DND-41 (cell line): ENCODE results near the gene NRXN3.

Source experiments
- ATAC-seq: fragments of 200-7000 bp; cut with Tn5 transposase; 3 replicates; pipeline ENCODE4 v1.9.1; 2021; ENCODE audit warnings: low read depth; ENCODE audit not compliant: insufficient read depth
- DNase-seq: peaks from one replicate; pipeline ENCODE4 v3.0.0-alpha.2; 2020
- H2AFZ ChIP-seq: 2 replicates; pipeline ENCODE4 v1.6.0; 2012; ENCODE audit warnings: low read depth, low read length
- H3K27ac ChIP-seq: 2 replicates; pipeline ENCODE4 v1.5.1; 2012; ENCODE audit warnings: low read length, inconsistent platforms
- H3K27me3 ChIP-seq: fragments of 200-600 bp; sonication (generic); 2 replicates; pipeline ENCODE4 v1.6.0; 2012; ENCODE audit warnings: low read length, mild to moderate bottlenecking, inconsistent platforms; ENCODE audit not compliant: insufficient read depth, poor library complexity
- H3K36me3 ChIP-seq: 2 replicates; pipeline ENCODE4 v1.5.1; 2012; ENCODE audit warnings: low read length, inconsistent platforms; ENCODE audit not compliant: insufficient read depth
- H3K4me1 ChIP-seq: 2 replicates; pipeline ENCODE4 v1.5.1; 2012; ENCODE audit warnings: mild to moderate bottlenecking, low read length; ENCODE audit not compliant: insufficient read depth
- H3K4me2 ChIP-seq: 2 replicates; pipeline ENCODE4 v1.6.0; 2012; ENCODE audit warnings: mild to moderate bottlenecking, moderate library complexity, low read length, inconsistent platforms; ENCODE audit not compliant: insufficient read depth
- H3K4me3 ChIP-seq, 2 experiments: fragments of 200-600 bp in 1 of 2; shearing (Covaris generic) in 1 of 2; 2 replicates each; pipeline ENCODE4 v1.5.1; 2012 to 2016; ENCODE audit warnings: inconsistent platforms in 2 of 2, low read length in 2 of 2, mild to moderate bottlenecking in 2 of 2, low read depth in 1 of 2, moderate library complexity in 1 of 2
- H3K79me2 ChIP-seq: 2 replicates; pipeline ENCODE4 v1.6.0; 2012; ENCODE audit warnings: low read length, inconsistent platforms; ENCODE audit not compliant: insufficient read depth
- H3K9ac ChIP-seq: 2 replicates; pipeline ENCODE4 v1.6.0; 2012; ENCODE audit warnings: low read depth, mild to moderate bottlenecking, inconsistent platforms, low read length, moderate library complexity
- H3K9me3 ChIP-seq: 2 replicates; pipeline ENCODE4 v1.5.1; 2012; ENCODE audit warnings: low read length, moderate library complexity, mild to moderate bottlenecking, inconsistent platforms; ENCODE audit not compliant: insufficient read depth, severe bottlenecking
- H4K20me1 ChIP-seq: 2 replicates; pipeline ENCODE4 v1.6.0; 2012; ENCODE audit warnings: low read length; ENCODE audit not compliant: insufficient read depth
- CTCF ChIP-seq: IDR thresholded peaks from 2 replicates; pipeline ENCODE4 v1.5.1; 2012; ENCODE audit warnings: borderline replicate concordance, low read length, moderate library complexity, mild to moderate bottlenecking; ENCODE audit not compliant: poor library complexity, severe bottlenecking; ENCODE audit errors: extremely low read depth
- EZH2 ChIP-seq: IDR thresholded peaks from 3 replicates; pipeline ENCODE4 v1.6.1; 2012; ENCODE audit warnings: borderline replicate concordance, low read depth, mild to moderate bottlenecking, moderate library complexity, low read length, inconsistent platforms; ENCODE audit not compliant: severe bottlenecking

The NRXN3 gene

DNA sequence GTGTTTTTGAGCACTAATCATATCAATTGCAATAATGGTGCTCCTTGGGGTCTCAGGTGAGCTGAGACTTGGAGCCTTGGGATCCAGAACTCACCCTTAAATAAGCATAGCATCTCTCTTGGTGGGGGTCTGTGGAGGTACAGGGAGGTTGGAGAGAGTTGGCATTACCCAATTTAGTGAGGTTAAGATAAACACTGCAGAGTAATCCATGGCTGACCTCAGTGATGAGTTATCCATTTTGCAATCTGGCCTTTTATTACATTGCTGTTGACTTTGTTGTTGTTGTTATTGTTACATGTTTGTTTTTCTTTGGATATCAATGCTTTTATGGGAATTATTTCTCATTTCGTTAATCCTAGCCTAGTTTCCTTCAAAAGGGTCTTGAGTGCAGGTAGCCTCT lies 373.3 kb downstream of the NRXN3 start:
- Histone ChIP-seq H3K4me3 (no peak overlapping the region), H3K9ac (no peak overlapping the region), H4K20me1 (no peaks in the 10 kb centered on the region), H2AFZ (no peak overlapping the region), H3K4me1 (no peaks in the 10 kb centered on the region), H3K9me3 (no peaks in the 10 kb centered on the region), H3K4me2 (no peak overlapping the region), H3K36me3 (no peaks in the 10 kb centered on the region), H3K79me2 (no peaks in the 10 kb centered on the region), H3K27ac (no peak overlapping the region), H3K27me3 (no peaks in the 10 kb centered on the region)
- DNase-seq (no peak), ATAC-seq (no peak)
- no peak for TF ChIP-seq CTCF
- TF ChIP-seq EZH2, result no peak

GRCh38 chr14:78561074-78561473 lies 390.9 kb downstream of the NRXN3 start:
- no peaks in the 10 kb centered on the region for H3K79me2 ChIP-seq
- no peak overlapping the region for H3K4me2 ChIP-seq
- ATAC-seq, result no peak

GRCh38 chr14:78566026-78566858 lies 396.1 kb downstream of the NRXN3 start:
- no peak for TF ChIP-seq EZH2
- peak; percentile 76 for TF ChIP-seq CTCF
- H3K4me1 ChIP-seq, result no peaks in the 10 kb centered on the region
- no peak overlapping the region for H3K4me2 ChIP-seq
- DNase-seq, result peak; percentile 68
- no peaks in the 10 kb centered on the region for H3K36me3 ChIP-seq
- H4K20me1 ChIP-seq, result no peaks in the 10 kb centered on the region
- 0 out of 2 replicates have a peak overlapping the region, but pooled peaks have one; percentile 32 for H2AFZ ChIP-seq
- H3K9me3 ChIP-seq, result no peaks in the 10 kb centered on the region
- H3K9ac ChIP-seq, result no peak overlapping the region
- no peak overlapping the region for H3K4me3 ChIP-seq
- no peaks in the 10 kb centered on the region for H3K79me2 ChIP-seq
- peak; percentile 91 for ATAC-seq
- H3K27ac ChIP-seq, result no peak overlapping the region
- H3K27me3 ChIP-seq, result no peaks in the 10 kb centered on the region

More at GRCh38 chr14:78561074-78561473, 390.9 kb downstream of the NRXN3 start:
- TF ChIP-seq EZH2 (no peak), CTCF (no peak)
- H2AFZ ChIP-seq, result no peak overlapping the region
- H3K9me3 ChIP-seq, result no peaks in the 10 kb centered on the region
- H3K9ac ChIP-seq, result no peak overlapping the region
- no peaks in the 10 kb centered on the region for H3K4me1 ChIP-seq
- no peaks in the 10 kb centered on the region for H4K20me1 ChIP-seq
- H3K36me3 ChIP-seq, result no peaks in the 10 kb centered on the region
- no peak for DNase-seq
- no peaks in the 10 kb centered on the region for H3K27me3 ChIP-seq
- H3K27ac ChIP-seq, result no peak overlapping the region
- H3K4me3 ChIP-seq, result no peak overlapping the region
